Ovary (tissue), 3 donors: ENCODE measurements around the gene PAQR8.

ENCODE experiments used
- CTCF ChIP-seq, 3 donors: fragments of 450-650 bp in 2 of 3; fragments of 200-600 bp in 1 of 3; IDR thresholded peaks; one replicate each; pipeline versions ENCODE4 v1.5.1 to v1.8.0; 2016 to 2022; ENCODE audit warnings: antibody characterized with exemption in 3 of 3, mild to moderate bottlenecking in 1 of 3
- EP300 ChIP-seq: sonication (generic); formaldehyde crosslinking; IDR thresholded peaks from one replicate; pipeline ENCODE4 v1.6.1; 2017; ENCODE audit warnings: antibody characterized with exemption
- POLR2A ChIP-seq: fragments of 450-650 bp; IDR thresholded peaks from one replicate; pipeline ENCODE4 v1.6.1; 2017; ENCODE audit warnings: antibody characterized with exemption, mild to moderate bottlenecking, moderate library complexity
- donor health status: DM: no; HTN: no; CAD: no.

DNA sequence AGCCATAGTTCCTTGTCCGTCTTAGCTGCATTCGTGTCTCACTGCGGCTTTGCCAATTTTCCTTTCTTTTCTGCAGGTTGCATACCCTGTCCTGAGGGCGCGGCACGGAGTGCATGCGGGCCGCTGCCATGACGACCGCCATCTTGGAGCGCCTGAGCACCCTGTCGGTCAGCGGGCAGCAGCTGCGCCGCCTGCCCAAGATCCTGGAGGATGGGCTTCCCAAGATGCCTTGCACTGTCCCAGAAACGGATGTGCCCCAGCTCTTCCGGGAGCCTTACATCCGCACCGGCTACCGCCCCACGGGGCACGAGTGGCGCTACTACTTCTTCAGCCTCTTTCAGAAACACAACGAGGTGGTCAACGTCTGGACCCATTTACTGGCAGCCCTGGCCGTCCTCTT is 41.1 kb downstream of the PAQR8 start:
- no peak for TF ChIP-seq CTCF (IDR thresholded peaks at IDR 0.05)
- no peak for TF ChIP-seq EP300
- no peak for TF ChIP-seq POLR2A
